AG09309 (cell line): Measurements from ENCODE around the gene PTPRN2.

ENCODE experiments used
- DNase-seq: peaks from one replicate; pipeline ENCODE4 v3.0.0-alpha.2; 2010; ENCODE audit warnings: low read depth
- H3K4me3 ChIP-seq: 2 replicates; pipeline ENCODE4 v1.5.1; 2011; ENCODE audit warnings: mild to moderate bottlenecking, low read depth, low read length, moderate library complexity; ENCODE audit not compliant: control insufficient read depth
- CTCF ChIP-seq: IDR thresholded peaks from 2 replicates; pipeline ENCODE4 v1.5.1; 2011; ENCODE audit warnings: mild to moderate bottlenecking, low read depth, low read length, inconsistent platforms; ENCODE audit not compliant: insufficient read depth, control insufficient read depth; ENCODE audit errors: missing control alignments

Gene PTPRN2

GRCh38 chr7:158133515-158134271 lies 453.9 kb downstream of the PTPRN2 start:
- TF ChIP-seq CTCF, result no peak
- H3K4me3 ChIP-seq, result no peak overlapping the region
- DNase-seq, result no peak

- no peak for DNase-seq
- TF ChIP-seq CTCF, result no peak
- no peak overlapping the region for H3K4me3 ChIP-seq
Observed at GRCh38 chr7:158133057-158133456, 454.6 kb downstream of the PTPRN2 start.

GRCh38 chr7:158130023-158130409 lies 457.6 kb downstream of the PTPRN2 start:
- no peak overlapping the region for H3K4me3 ChIP-seq
- no peak for TF ChIP-seq CTCF
- no peak for DNase-seq

GRCh38 chr7:158129037-158130022 lies 458.3 kb downstream of the PTPRN2 start:
- no peak for DNase-seq
- TF ChIP-seq CTCF, result no peak
- no peak overlapping the region for H3K4me3 ChIP-seq

- H3K4me3 ChIP-seq, result no peak overlapping the region
- no peak for TF ChIP-seq CTCF
- DNase-seq, result no peak
Observed at GRCh38 chr7:158128572-158128971, 459.1 kb downstream of the PTPRN2 start.

GRCh38 chr7:158127241-158127640 lies 460.4 kb downstream of the PTPRN2 start:
- no peak for TF ChIP-seq CTCF
- no peak overlapping the region for H3K4me3 ChIP-seq
- no peak for DNase-seq
